Astrocyte (in vitro differentiated cells and primary cell): ENCODE data around the gene IRF2. TPM values are rescaled to one million over a fixed set of nuclear protein-coding genes. Genes with fewer than 3 reads are reported as not detected.

Experiments
- DNase-seq: peaks from one replicate; pipeline ENCODE4 v3.0.0-alpha.2; 2010; ENCODE audit warnings: low read depth
- FAIRE-seq: peaks from 2 replicates; lab custom pipeline; 2011; peaks lifted over from hg19 to GRCh38; lab: Jason Lieb, UNC
- H2AFZ ChIP-seq: 2 replicates; pipeline ENCODE4 v1.6.0; 2012; ENCODE audit warnings: low read depth, low read length, inconsistent platforms
- H3K27ac ChIP-seq: 2 replicates; pipeline ENCODE4 v1.5.1; 2011; ENCODE audit warnings: low read depth, low read length, inconsistent platforms
- H3K27me3 ChIP-seq: 2 replicates; pipeline ENCODE4 v1.6.0; 2011; ENCODE audit warnings: low read length, inconsistent platforms; ENCODE audit not compliant: insufficient read depth
- H3K36me3 ChIP-seq: 2 replicates; pipeline ENCODE4 v1.5.1; 2011; ENCODE audit warnings: low read length, inconsistent platforms; ENCODE audit not compliant: insufficient read depth
- H3K4me1 ChIP-seq: 2 replicates; pipeline ENCODE4 v1.5.1; 2011; ENCODE audit warnings: low read length, inconsistent platforms; ENCODE audit not compliant: insufficient read depth
- H3K4me2 ChIP-seq: 2 replicates; pipeline ENCODE4 v1.6.0; 2012; ENCODE audit warnings: low read length, inconsistent platforms
- H3K4me3 ChIP-seq: 2 replicates; pipeline ENCODE4 v1.5.1; 2011; ENCODE audit warnings: low read depth, mild to moderate bottlenecking, low read length, inconsistent platforms; ENCODE audit not compliant: insufficient read depth
- H3K79me2 ChIP-seq: 2 replicates; pipeline ENCODE4 v1.6.0; 2012; ENCODE audit warnings: mild to moderate bottlenecking, low read length, inconsistent platforms; ENCODE audit not compliant: insufficient read depth
- H3K9ac ChIP-seq: 2 replicates; pipeline ENCODE4 v1.6.0; 2012; ENCODE audit warnings: mild to moderate bottlenecking, low read length, inconsistent platforms
- H3K9me3 ChIP-seq: 2 replicates; pipeline ENCODE4 v1.5.1; 2012; ENCODE audit warnings: low read depth, mild to moderate bottlenecking, low read length, inconsistent platforms; ENCODE audit not compliant: insufficient read depth
- H4K20me1 ChIP-seq: 2 replicates; pipeline ENCODE4 v1.6.0; 2012; ENCODE audit warnings: low read length, inconsistent platforms; ENCODE audit not compliant: insufficient read depth
- H3K27ac Mint-ChIP-seq: one replicate; pipeline ENCODE4 v1.8.0; 2021; ENCODE audit warnings: mild to moderate bottlenecking, mixed read lengths; ENCODE audit not compliant: unreplicated experiment
- H3K27me3 Mint-ChIP-seq: one replicate; pipeline ENCODE4 v1.8.0; 2021; ENCODE audit warnings: low read depth, mixed read lengths; ENCODE audit not compliant: unreplicated experiment
- H3K36me3 Mint-ChIP-seq: one replicate; pipeline ENCODE4 v1.8.0; 2021; ENCODE audit warnings: low read depth, mixed read lengths; ENCODE audit not compliant: unreplicated experiment
- H3K4me1 Mint-ChIP-seq: one replicate; pipeline ENCODE4 v1.8.0; 2021; ENCODE audit warnings: low read depth, mixed read lengths; ENCODE audit not compliant: unreplicated experiment
- H3K4me3 Mint-ChIP-seq: one replicate; pipeline ENCODE4 v1.8.0; 2021; ENCODE audit warnings: mild to moderate bottlenecking, moderate library complexity, mixed read lengths; ENCODE audit not compliant: unreplicated experiment
- H3K9me3 Mint-ChIP-seq: one replicate; pipeline ENCODE4 v1.8.0; 2021; ENCODE audit warnings: mild to moderate bottlenecking, mixed read lengths; ENCODE audit not compliant: unreplicated experiment
- CTCF ChIP-seq: IDR thresholded peaks from 2 replicates; pipeline ENCODE4 v1.5.1; 2011; ENCODE audit warnings: low read depth, mild to moderate bottlenecking, inconsistent platforms, low read length, moderate library complexity; ENCODE audit not compliant: insufficient read depth
- EZH2 ChIP-seq: IDR thresholded peaks from 2 replicates; pipeline ENCODE4 v1.6.1; 2012; ENCODE audit warnings: mild to moderate bottlenecking, low read length, inconsistent platforms; ENCODE audit not compliant: insufficient read depth
- total RNA-seq: library from RNA; stranded (reverse); gene quantifications from 2 replicates; pipeline ENCODE4 v1.2.1, GENCODE V29; 2021

IRF2 gene
- total RNA-seq, 1 donor from 2014 or later: 12.6 TPM

- no peak overlapping the region for H3K27ac Mint-ChIP-seq
- Histone ChIP-seq H3K36me3 (no peaks in the 10 kb centered on the region), H3K27me3 (no peaks in the 10 kb centered on the region), H2AFZ (no peak overlapping the region), H3K9ac (no peak overlapping the region), H3K4me3 (no peak overlapping the region), H3K4me1 (peaks cover 18% of the 10 kb centered on the region), H3K79me2 (peaks cover 34% of the 10 kb centered on the region), H3K27ac (no peak overlapping the region), H3K4me2 (no peak overlapping the region), H3K9me3 (no peaks in the 10 kb centered on the region), H4K20me1 (peaks cover 44% of the 10 kb centered on the region)
- H3K36me3 Mint-ChIP-seq: no peaks in the 10 kb centered on the region
- peaks cover 35% of the 10 kb centered on the region for H3K4me1 Mint-ChIP-seq
- no peaks in the 10 kb centered on the region for H3K27me3 Mint-ChIP-seq
- FAIRE-seq (no peak), DNase-seq (no peak)
- H3K9me3 Mint-ChIP-seq: no peaks in the 10 kb centered on the region
- no peak overlapping the region for H3K4me3 Mint-ChIP-seq
- TF ChIP-seq EZH2 (no peak), CTCF (no peak)
These were observed 36.0 kb downstream of the IRF2 start for GRCh38 chr4:184438375-184438774.

- no peak overlapping the region for H3K4me3 ChIP-seq
- TF ChIP-seq EZH2 (no peak), CTCF (no peak)
- peaks cover 38% of the 10 kb centered on the region for H3K4me1 Mint-ChIP-seq
- H3K27ac ChIP-seq: no peak overlapping the region
- no peak overlapping the region for H3K9ac ChIP-seq
- H3K27me3 ChIP-seq: no peaks in the 10 kb centered on the region
- no peaks in the 10 kb centered on the region for H3K9me3 ChIP-seq
- H3K79me2 ChIP-seq: peaks cover 31% of the 10 kb centered on the region
- no peak overlapping the region for H3K4me2 ChIP-seq
- DNase-seq: no peak
- H3K9me3 Mint-ChIP-seq: no peaks in the 10 kb centered on the region
- H4K20me1 ChIP-seq: peaks cover 50% of the 10 kb centered on the region
- peaks cover 4% of the 10 kb centered on the region for H3K36me3 Mint-ChIP-seq
- H3K27me3 Mint-ChIP-seq: no peaks in the 10 kb centered on the region
- H3K36me3 ChIP-seq: no peaks in the 10 kb centered on the region
- H2AFZ ChIP-seq: no peak overlapping the region
- H3K4me3 Mint-ChIP-seq: peak overlapping the region; percentile 12
- H3K4me1 ChIP-seq: peaks cover 18% of the 10 kb centered on the region
- H3K27ac Mint-ChIP-seq: no peak overlapping the region
- FAIRE-seq: peak; percentile 20
These were observed 36.6 kb downstream of the IRF2 start for GRCh38 chr4:184437565-184438265.

- H2AFZ ChIP-seq: no peak overlapping the region
- H3K36me3 ChIP-seq: no peaks in the 10 kb centered on the region
- H4K20me1 ChIP-seq: peaks cover 54% of the 10 kb centered on the region
- peaks cover 26% of the 10 kb centered on the region for H3K79me2 ChIP-seq
- FAIRE-seq (no peak), DNase-seq (no peak)
- H3K9me3 ChIP-seq: no peaks in the 10 kb centered on the region
- H3K4me1 ChIP-seq: peaks cover 6% of the 10 kb centered on the region
- H3K27ac Mint-ChIP-seq: no peak overlapping the region
- H3K4me3 ChIP-seq: no peak overlapping the region
- H3K27me3 ChIP-seq: no peaks in the 10 kb centered on the region
- H3K27ac ChIP-seq: no peak overlapping the region
- peaks cover 35% of the 10 kb centered on the region for H3K4me1 Mint-ChIP-seq
- H3K9ac ChIP-seq: no peak overlapping the region
- peaks cover 9% of the 10 kb centered on the region for H3K36me3 Mint-ChIP-seq
- H3K4me2 ChIP-seq: peak overlapping the region; percentile 16
- H3K9me3 Mint-ChIP-seq: no peaks in the 10 kb centered on the region
- TF ChIP-seq EZH2: no peak
- TF ChIP-seq CTCF: no peak
- no peak overlapping the region for H3K4me3 Mint-ChIP-seq
- H3K27me3 Mint-ChIP-seq: no peaks in the 10 kb centered on the region
These were observed 39.8 kb downstream of the IRF2 start for GRCh38 chr4:184434501-184435066.
